Nephron (organoid): ENCODE results near the gene MAGED1.

Experiments
- H3K27ac Mint-ChIP-seq, 3 experiments: 2 replicates each; pipeline ENCODE4 v1.8.0; 2020; ENCODE audit warnings: mixed read lengths in 3 of 3, mild to moderate bottlenecking in 2 of 3, moderate library complexity in 1 of 3
- H3K27me3 Mint-ChIP-seq: 2 replicates; pipeline ENCODE4 v1.8.0; 2021; ENCODE audit warnings: low read depth, mild to moderate bottlenecking, moderate library complexity, mixed read lengths
- H3K36me3 Mint-ChIP-seq: 2 replicates; pipeline ENCODE4 v1.8.0; 2020; ENCODE audit warnings: low read depth, mixed read lengths
- H3K4me1 Mint-ChIP-seq: 2 replicates; pipeline ENCODE4 v1.8.0; 2020; ENCODE audit warnings: mixed read lengths
- H3K4me3 Mint-ChIP-seq, 3 experiments: 2 replicates each; pipeline ENCODE4 v1.8.0; 2020; ENCODE audit warnings: mild to moderate bottlenecking in 3 of 3, mixed read lengths in 3 of 3, moderate library complexity in 2 of 3
- H3K9me3 Mint-ChIP-seq: 2 replicates; pipeline ENCODE4 v1.8.0; 2020; ENCODE audit warnings: mixed read lengths
- TF ChIP-seq, protein P1 (sequence below), 3 experiments: fragments of 200-600 bp; sonication (generic); IDR thresholded peaks; one replicate each; pipeline ENCODE4 v1.5.0; 2021; ENCODE audit warnings: antibody characterized with exemption in 3 of 3; ENCODE audit not compliant: unreplicated experiment in 3 of 3

MAGED1 gene

GRCh38 chrX:51867626-51868025 lies 25.8 kb upstream of the MAGED1 start:
- H3K4me1 Mint-ChIP-seq: no peaks in the 10 kb centered on the region
- TF ChIP-seq, protein P1, sequence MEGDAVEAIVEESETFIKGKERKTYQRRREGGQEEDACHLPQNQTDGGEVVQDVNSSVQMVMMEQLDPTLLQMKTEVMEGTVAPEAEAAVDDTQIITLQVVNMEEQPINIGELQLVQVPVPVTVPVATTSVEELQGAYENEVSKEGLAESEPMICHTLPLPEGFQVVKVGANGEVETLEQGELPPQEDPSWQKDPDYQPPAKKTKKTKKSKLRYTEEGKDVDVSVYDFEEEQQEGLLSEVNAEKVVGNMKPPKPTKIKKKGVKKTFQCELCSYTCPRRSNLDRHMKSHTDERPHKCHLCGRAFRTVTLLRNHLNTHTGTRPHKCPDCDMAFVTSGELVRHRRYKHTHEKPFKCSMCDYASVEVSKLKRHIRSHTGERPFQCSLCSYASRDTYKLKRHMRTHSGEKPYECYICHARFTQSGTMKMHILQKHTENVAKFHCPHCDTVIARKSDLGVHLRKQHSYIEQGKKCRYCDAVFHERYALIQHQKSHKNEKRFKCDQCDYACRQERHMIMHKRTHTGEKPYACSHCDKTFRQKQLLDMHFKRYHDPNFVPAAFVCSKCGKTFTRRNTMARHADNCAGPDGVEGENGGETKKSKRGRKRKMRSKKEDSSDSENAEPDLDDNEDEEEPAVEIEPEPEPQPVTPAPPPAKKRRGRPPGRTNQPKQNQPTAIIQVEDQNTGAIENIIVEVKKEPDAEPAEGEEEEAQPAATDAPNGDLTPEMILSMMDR (IDR thresholded peaks at IDR 0.05; ENCODE audit: unreplicated experiment in 3 of 3): no peak
- no peaks in the 10 kb centered on the region for H3K27me3 Mint-ChIP-seq
- H3K27ac Mint-ChIP-seq: no peak overlapping the region
- H3K36me3 Mint-ChIP-seq: peaks cover 38% of the 10 kb centered on the region
- H3K9me3 Mint-ChIP-seq: peaks cover 40% of the 10 kb centered on the region
- H3K4me3 Mint-ChIP-seq: no peak overlapping the region

GRCh38 chrX:51870354-51870753 lies 23.1 kb upstream of the MAGED1 start:
- H3K27me3 Mint-ChIP-seq: no peaks in the 10 kb centered on the region
- no peaks in the 10 kb centered on the region for H3K4me1 Mint-ChIP-seq
- H3K9me3 Mint-ChIP-seq: peaks cover 25% of the 10 kb centered on the region
- TF ChIP-seq, protein P1 (IDR thresholded peaks at IDR 0.05; ENCODE audit: unreplicated experiment in 3 of 3): no peak
- peak overlapping the region in 1 of 3 experiments; percentile 38 for H3K27ac Mint-ChIP-seq
- peaks cover 26% of the 10 kb centered on the region for H3K36me3 Mint-ChIP-seq
- H3K4me3 Mint-ChIP-seq: no peak overlapping the region

DNA sequence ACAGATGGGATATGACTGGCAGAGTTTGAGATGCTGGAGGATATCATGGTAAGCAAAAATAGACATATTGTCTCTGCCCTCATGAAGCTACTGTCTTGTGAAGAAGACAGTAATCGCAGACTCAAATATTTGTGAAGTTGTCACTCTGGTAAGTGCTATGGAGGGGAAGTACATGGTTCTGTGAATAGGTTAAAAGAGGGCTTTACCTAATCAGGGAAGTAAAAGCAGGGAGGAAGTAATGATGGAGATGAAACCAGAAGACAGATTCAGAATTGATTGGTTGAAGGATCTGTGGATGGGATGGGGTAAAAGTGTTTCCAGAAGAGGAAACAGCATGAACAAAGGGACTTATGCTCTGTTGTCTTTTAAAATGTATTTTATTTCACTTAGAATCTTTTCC lies 19.3 kb upstream of the MAGED1 start:
- Mint-ChIP-seq H3K36me3 (peaks cover 6% of the 10 kb centered on the region), H3K27ac (no peak overlapping the region), H3K4me1 (no peaks in the 10 kb centered on the region), H3K4me3 (no peak overlapping the region), H3K27me3 (no peaks in the 10 kb centered on the region), H3K9me3 (peaks cover 8% of the 10 kb centered on the region)
- TF ChIP-seq, protein P1 (IDR thresholded peaks at IDR 0.05; ENCODE audit: unreplicated experiment in 3 of 3): no peak

DNA sequence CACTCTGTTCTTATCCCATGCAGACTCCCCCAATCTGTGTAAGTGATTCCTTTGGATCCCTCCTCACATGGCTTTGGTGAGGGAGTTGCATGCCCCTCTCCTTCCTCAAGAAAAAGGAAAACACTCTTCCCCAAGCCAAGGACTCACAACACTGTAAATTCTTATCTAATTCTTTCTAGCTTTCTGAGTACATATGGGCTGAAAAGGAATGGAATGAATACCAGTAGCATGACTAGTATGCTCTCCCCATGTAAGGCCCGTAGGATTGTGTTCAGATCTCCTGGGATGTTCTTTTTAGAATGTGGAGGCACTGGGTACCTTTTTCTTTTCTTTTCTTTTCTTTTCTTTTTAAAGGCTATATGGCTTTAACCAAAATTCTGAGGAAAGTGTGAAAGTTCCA lies 17.0 kb upstream of the MAGED1 start:
- Mint-ChIP-seq H3K36me3 (peaks cover 12% of the 10 kb centered on the region), H3K9me3 (peaks cover 8% of the 10 kb centered on the region), H3K27ac (no peak overlapping the region), H3K27me3 (no peaks in the 10 kb centered on the region), H3K4me1 (no peaks in the 10 kb centered on the region), H3K4me3 (no peak overlapping the region)
- TF ChIP-seq, protein P1 (IDR thresholded peaks at IDR 0.05; ENCODE audit: unreplicated experiment in 3 of 3): no peak

DNA sequence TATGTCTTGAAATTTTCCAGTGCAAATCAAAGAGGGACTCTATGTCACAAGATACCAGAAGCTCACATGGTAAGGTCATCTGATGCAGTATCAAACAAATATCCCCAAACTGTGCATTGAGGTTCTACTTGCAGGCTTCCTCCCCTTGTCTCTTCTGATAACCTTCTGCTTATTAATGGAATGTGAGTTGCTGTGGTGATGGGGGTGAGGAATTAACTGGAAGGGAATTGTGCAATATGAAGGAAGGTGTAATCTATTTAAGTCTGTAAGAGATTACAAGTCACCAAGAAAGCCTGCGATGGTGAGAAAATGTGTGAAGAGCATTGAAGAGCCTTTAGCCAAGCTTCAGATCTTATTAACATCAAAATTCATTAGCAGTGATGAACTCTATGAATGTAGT lies 15.4 kb upstream of the MAGED1 start:
- TF ChIP-seq, protein P1 (IDR thresholded peaks at IDR 0.05; ENCODE audit: unreplicated experiment in 3 of 3): no peak
- Mint-ChIP-seq H3K9me3 (peaks cover 6% of the 10 kb centered on the region), H3K4me3 (no peak overlapping the region)

DNA sequence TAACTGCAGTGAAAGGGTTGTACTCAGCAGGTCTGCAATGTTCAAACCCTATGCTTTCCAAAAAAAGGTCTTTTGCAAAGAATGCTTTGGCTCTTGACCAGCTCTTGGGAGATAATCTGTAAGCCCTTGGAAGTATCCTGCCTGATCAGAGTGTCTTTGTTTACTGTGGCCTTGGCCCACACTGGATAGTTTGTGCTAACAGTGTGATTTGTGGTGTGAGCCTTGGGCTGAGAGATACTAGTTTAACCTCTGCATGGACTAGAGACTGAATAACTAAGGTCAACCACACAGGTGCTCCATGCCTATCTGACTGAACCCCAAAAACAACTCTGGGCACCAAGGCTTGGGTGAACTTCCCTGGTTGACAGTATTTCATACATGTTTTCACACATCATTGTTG lies 3.6 kb upstream of the MAGED1 start:
- H3K9me3 Mint-ChIP-seq: no peaks in the 10 kb centered on the region
- no peak overlapping the region for H3K4me3 Mint-ChIP-seq
- H3K36me3 Mint-ChIP-seq: no peaks in the 10 kb centered on the region
- H3K4me1 Mint-ChIP-seq: peaks cover 15% of the 10 kb centered on the region
- peaks cover 4% of the 10 kb centered on the region for H3K27me3 Mint-ChIP-seq
- peak overlapping the region in 2 of 3 experiments; percentile 56 to 67 for H3K27ac Mint-ChIP-seq
- TF ChIP-seq, protein P1 (IDR thresholded peaks at IDR 0.05; ENCODE audit: unreplicated experiment in 3 of 3): no peak

More for the DNA sequence above, 15.4 kb upstream of the MAGED1 start:
- H3K36me3 Mint-ChIP-seq: peaks cover 16% of the 10 kb centered on the region
- H3K27ac Mint-ChIP-seq: no peak overlapping the region
- no peaks in the 10 kb centered on the region for H3K4me1 Mint-ChIP-seq
- no peaks in the 10 kb centered on the region for H3K27me3 Mint-ChIP-seq
